Renal cortical epithelial cell (primary cell): ENCODE measurements around the gene FAM53B. TPM values are rescaled to one million over a fixed set of nuclear protein-coding genes. Genes with fewer than 3 reads are reported as not detected.

ENCODE experiments used
- DNase-seq: peaks from one replicate; pipeline ENCODE4 v3.0.0-alpha.2; 2011; ENCODE audit warnings: low read depth
- total RNA-seq: library from RNA; depleted of rRNA; stranded (reverse); fragments of >200 nt; gene quantifications from 2 replicates; pipeline ENCODE4 v1.2.3, GENCODE V29; 2014

Gene FAM53B
- total RNA-seq, 1 donor from 2014 or later, result 20.4 TPM

GRCh38 chr10:124679401-124679800 lies 64.8 kb downstream of the FAM53B start:
- DNase-seq, result no peak

DNA sequence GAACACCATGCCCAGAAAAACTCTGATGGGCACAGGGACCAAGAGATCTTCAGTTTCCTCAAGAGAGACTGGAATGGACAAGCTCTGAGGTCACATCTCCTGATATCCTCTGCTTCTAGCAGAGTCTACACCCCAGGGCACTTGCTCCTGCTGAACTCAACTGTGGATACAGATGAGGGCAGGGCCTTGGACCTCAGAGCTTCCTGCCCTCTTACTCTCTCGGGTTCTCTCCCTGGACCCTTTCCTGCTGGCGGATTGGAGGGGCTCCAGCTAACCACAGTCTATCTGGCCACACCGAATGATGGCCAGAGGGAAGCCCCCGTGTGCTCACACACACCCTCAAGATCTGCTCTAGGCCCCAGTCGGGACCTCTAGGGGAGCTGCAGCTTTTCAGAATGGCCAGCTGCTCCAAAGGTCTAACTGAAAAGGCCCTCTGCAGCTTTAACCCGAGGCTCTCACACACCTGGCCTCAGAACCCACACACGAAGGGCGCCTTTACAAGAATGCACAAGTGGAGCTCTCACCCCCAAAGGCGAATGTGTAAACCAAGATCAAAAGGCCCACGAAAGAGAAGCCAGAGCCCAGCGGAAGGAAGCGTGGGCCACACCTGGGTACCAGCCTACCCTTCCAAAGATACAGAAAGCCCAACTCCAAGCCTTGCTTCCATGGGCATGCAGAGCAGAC lies 65.5 kb downstream of the FAM53B start:
- DNase-seq, result no peak

DNA sequence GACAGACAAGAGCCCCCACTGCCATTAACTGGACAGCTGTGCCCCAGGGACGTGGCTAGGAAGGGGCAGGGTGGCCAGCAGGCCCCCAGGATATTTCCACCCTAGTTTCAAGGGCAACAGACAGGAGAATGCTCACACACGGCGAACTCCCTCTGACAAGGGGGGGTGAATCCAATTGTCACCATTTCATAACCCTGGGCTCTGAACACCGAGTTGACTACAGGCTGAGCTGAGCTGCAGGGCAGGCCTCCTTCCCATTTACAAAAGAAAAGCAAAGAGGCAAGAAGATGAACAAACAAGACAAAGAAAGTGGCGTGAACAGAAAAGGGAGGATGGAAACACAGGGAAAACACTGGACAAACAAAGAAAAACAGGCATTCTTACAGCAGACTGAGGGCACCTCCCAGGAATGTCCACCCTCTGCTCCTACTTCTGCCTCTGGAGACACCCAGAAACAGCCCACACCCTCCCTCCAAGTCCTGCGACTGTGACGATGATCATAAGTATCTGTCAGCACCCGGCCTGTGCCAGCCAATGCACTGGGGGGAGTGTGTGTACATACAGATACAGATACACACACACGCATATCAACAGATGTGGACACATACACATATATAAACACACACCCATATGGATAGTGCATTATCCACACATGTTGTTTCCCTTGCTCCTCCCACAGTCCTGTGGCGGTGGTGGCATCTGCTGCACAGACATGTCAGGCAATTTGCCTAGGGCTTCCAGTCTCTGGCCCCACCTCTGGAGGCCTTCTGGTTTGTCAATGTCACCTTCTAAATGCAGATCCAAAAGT lies 66.2 kb downstream of the FAM53B start:
- no peak for DNase-seq

- DNase-seq, result no peak
These were observed 66.9 kb downstream of the FAM53B start for GRCh38 chr10:124677293-124677699.

GRCh38 chr10:124676416-124677062 lies 67.6 kb downstream of the FAM53B start:
- peak; percentile 53 for DNase-seq

DNA sequence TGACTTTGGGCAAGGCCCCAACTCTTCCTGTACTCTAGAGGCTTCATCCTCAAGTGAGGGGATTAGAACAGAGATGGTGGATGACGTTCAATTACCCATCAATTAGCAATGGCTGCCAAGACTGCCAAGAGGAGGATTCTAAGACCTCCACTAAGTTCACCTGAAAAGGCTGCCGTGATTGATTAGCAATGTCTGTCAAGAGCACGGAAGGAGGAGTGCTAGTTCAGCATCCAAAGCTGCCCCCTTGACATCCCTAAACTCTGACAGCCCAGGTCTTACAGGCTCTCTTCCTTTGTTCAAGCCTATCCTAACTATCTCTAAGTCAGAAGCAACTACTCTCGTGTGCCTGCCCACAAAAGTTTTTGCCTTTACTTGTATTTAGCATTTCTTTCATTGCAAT lies 68.4 kb downstream of the FAM53B start:
- DNase-seq, result no peak

- DNase-seq, result no peak
These were observed 68.9 kb downstream of the FAM53B start for GRCh38 chr10:124675261-124675660.

- no peak for DNase-seq
These were observed 69.4 kb downstream of the FAM53B start for GRCh38 chr10:124674768-124675222.

- DNase-seq, result no peak
These were observed 72.0 kb downstream of the FAM53B start for GRCh38 chr10:124672181-124672638.

GRCh38 chr10:124671486-124672075 lies 72.6 kb downstream of the FAM53B start:
- peak; percentile 51 for DNase-seq

- no peak for DNase-seq
These were observed 73.3 kb downstream of the FAM53B start for GRCh38 chr10:124670849-124671248.

GRCh38 chr10:124669824-124670654 lies 74.1 kb downstream of the FAM53B start:
- no peak for DNase-seq

DNA sequence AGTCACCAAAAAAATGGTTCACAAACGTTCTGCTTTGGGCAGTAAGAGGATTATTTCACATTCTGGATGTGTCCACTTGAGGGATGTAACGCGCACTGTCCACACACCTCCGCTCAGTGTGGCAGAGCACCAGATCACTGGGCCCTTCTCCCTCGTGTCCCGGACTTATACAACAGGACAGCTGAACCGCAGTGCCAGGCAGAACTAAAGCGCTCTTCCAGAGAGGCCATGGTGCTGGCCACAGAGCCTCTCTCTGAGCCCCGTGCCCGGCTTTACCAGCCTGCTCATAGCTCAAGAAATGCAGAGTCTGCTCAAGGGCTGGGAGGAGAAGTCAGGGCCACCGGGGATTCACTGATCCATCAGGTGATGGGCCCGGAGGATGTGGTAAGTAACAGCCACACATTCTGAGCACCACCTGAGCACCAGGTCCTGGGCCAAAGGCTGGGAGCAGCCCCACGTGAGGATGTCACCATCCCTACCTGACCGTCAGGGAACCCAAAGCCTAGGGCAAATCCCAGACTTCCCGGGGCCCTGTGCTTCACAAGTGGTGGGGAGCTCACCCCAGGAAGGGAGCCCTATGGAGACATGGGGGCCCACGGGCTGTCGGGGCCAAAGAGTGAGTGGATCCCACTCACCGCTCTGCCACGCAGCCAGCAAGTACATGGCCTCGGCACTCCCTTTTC lies 74.9 kb downstream of the FAM53B start:
- no peak for DNase-seq

DNA sequence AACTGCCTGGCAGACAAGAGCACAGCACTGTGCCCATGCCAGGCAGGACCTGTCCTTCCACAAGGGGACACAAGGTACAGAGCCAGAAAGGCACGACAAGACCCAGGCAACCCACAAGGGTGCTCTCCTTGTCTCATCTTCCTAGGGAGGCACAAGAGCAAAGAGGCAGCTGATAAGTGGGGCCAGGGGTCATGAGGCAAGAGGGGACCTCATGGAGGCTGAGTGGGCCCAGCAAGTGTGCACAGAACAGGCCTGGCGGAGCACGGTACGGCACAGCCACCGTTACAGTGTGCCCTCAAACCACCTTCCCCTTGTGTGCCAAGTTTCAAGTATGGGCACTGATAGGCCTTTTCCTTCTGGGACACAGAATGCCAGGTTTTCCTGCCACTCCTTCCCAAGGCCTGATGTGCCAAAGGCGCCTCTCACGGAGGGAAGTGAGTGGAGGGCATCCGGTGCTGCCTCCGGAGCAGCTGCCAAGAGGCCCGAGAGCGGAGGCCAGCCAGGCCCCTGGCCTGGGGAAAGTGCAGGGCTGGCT lies 75.6 kb downstream of the FAM53B start:
- DNase-seq, result no peak

GRCh38 chr10:124667425-124668345 lies 76.5 kb downstream of the FAM53B start:
- DNase-seq, result no peak

DNA sequence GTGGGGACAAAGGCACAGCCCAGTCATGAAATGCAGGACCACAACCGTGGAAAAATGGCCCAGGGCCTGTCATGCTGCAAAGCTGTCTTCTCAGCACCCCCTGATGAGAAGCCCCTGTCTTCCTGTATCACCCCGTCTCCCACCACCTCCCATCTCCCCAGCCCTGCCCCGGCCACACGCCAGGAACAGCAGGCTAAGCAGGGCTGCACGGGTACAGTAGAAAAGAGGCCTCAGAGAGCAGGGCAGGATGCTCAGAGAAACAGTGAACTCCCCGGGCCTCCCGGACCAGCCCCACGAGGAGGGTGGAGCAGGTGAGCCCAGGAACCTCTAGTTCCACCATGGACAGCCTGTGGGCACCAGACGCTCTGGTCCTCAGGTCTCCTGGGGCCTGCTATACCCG lies 77.7 kb downstream of the FAM53B start:
- DNase-seq, result no peak

DNA sequence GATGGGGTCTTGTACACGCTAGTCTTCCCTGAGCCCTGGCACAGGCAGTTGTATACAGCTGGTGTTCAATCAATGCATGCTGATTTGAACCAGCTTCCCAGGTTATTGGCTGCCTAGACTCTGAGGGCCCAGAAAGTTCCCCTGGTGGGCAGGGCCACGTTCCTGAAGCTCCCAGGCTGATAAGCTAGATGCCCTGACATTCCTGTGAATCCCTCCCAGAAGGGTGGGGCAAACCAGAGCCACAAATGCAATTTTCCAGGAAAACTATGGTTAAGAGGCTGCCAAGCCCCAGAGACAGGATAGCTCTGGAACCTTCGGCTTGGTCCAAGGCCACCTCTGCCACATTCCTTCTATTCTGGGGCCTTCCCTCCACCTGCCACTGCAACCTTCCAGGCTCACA lies 78.2 kb downstream of the FAM53B start:
- no peak for DNase-seq

DNA sequence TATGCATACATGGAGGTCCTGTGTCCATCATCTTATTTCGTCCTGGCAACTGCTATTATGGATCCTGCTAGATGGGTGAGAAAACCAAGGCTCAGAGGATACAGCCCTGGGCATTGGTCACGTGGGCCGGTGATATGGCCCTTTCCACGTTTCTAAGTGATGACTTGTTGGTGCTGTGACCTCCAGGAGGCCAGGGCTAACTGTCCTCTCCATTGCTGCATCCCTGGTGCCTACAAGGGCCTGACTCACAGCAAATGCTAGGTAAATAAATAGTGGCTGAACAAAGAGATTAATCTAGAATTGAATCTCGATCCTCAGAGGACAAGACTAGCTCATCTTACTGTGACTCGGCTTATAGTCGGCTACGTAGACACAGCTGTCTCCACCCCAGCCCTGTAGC lies 78.6 kb downstream of the FAM53B start:
- no peak for DNase-seq

DNA sequence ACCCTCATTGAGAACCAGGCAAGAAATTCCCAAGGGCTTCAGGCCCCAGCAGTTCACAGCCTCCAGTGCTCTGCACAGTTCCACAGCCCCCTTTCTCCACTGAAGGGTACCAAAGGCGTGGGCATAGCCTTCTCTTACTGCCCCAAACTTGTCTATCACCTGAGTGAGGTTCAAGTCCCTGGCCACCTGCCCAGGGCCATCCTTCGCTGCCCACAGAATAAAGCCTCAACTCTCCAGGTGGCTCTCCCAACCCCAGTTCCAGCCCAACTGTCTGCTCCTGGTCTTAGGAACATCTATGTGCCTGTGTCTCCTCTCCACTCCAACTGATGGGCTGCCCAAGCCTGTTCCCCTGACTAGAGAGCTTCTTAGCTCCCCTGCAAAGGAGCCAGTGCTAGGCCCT lies 79.1 kb downstream of the FAM53B start:
- DNase-seq, result no peak
